Effector memory CD4-positive, alpha-beta T cell (primary cell): ENCODE measurements around the gene SF1.
A peak's percentile ranks its signal among the peaks of the same experiment; 100 is the strongest.

Source experiments
- DNase-seq, 3 donors: peaks; one replicate each; pipeline ENCODE4 v3.0.0-alpha.2; 2020
- H3K27ac ChIP-seq: 2 replicates; pipeline ENCODE4 v1.7.0; 2013; ENCODE audit warnings: mild to moderate bottlenecking, low read length, moderate library complexity; ENCODE audit not compliant: insufficient read depth, poor library complexity, severe bottlenecking
- H3K27me3 ChIP-seq: replicated peaks from 2 replicates; pipeline ENCODE4 v1.7.0; 2013; ENCODE audit warnings: mild to moderate bottlenecking, low read length; ENCODE audit not compliant: insufficient read depth, control insufficient read depth, poor library complexity, severe bottlenecking
- H3K36me3 ChIP-seq: 2 replicates; pipeline ENCODE4 v1.7.0; 2013; ENCODE audit warnings: mild to moderate bottlenecking, low read length, moderate library complexity; ENCODE audit not compliant: control insufficient read depth, insufficient read depth
- H3K4me1 ChIP-seq: 2 replicates; pipeline ENCODE4 v1.7.0; 2013; ENCODE audit warnings: low read length, mild to moderate bottlenecking; ENCODE audit not compliant: control insufficient read depth, insufficient read depth, poor library complexity, severe bottlenecking
- H3K4me3 ChIP-seq: 2 replicates; pipeline ENCODE4 v1.7.0; 2013; ENCODE audit warnings: low read length, low read depth, mild to moderate bottlenecking; ENCODE audit not compliant: insufficient read depth, poor library complexity, severe bottlenecking
- H3K9me3 ChIP-seq: 2 replicates; pipeline ENCODE4 v1.7.0; 2013; ENCODE audit warnings: mild to moderate bottlenecking, low read length, moderate library complexity; ENCODE audit not compliant: control insufficient read depth

Gene SF1

GRCh38 chr11:64754124-64754918, 24.0 kb downstream of the SF1 start:
- H3K27me3 ChIP-seq, result no peaks in the 10 kb centered on the region
- peaks cover 1% of the 10 kb centered on the region for H3K4me1 ChIP-seq

GRCh38 chr11:64753380-64754123, 24.8 kb downstream of the SF1 start:
- no peak for DNase-seq
- Histone ChIP-seq H3K9me3 (no peaks in the 10 kb centered on the region), H3K36me3 (peaks cover 6% of the 10 kb centered on the region), H3K27ac (no peak overlapping the region), H3K27me3 (no peaks in the 10 kb centered on the region), H3K4me3 (no peak overlapping the region), H3K4me1 (no peaks in the 10 kb centered on the region)

More at GRCh38 chr11:64754124-64754918, 24.0 kb downstream of the SF1 start:
- no peak overlapping the region for H3K27ac ChIP-seq
- no peak for DNase-seq
- peaks cover 6% of the 10 kb centered on the region for H3K36me3 ChIP-seq
- H3K4me3 ChIP-seq, result no peak overlapping the region
- H3K9me3 ChIP-seq, result no peaks in the 10 kb centered on the region

- H3K4me3 ChIP-seq, result no peak overlapping the region
These were observed 25.3 kb downstream of the SF1 start for GRCh38 chr11:64753019-64753379.

GRCh38 chr11:64752175-64752970, 26.0 kb downstream of the SF1 start:
- Histone ChIP-seq H3K36me3 (peaks cover 6% of the 10 kb centered on the region), H3K4me1 (no peaks in the 10 kb centered on the region), H3K4me3 (no peak overlapping the region), H3K27me3 (no peaks in the 10 kb centered on the region), H3K27ac (no peak overlapping the region), H3K9me3 (no peaks in the 10 kb centered on the region)
- DNase-seq, result no peak

More at GRCh38 chr11:64753019-64753379, 25.3 kb downstream of the SF1 start:
- Histone ChIP-seq H3K4me1 (no peaks in the 10 kb centered on the region), H3K27ac (no peak overlapping the region), H3K27me3 (no peaks in the 10 kb centered on the region), H3K36me3 (peaks cover 6% of the 10 kb centered on the region), H3K9me3 (no peaks in the 10 kb centered on the region)
- no peak for DNase-seq

- Histone ChIP-seq H3K27ac (no peak overlapping the region), H3K4me3 (no peak overlapping the region), H3K4me1 (no peaks in the 10 kb centered on the region), H3K36me3 (peaks cover 6% of the 10 kb centered on the region), H3K27me3 (no peaks in the 10 kb centered on the region), H3K9me3 (no peaks in the 10 kb centered on the region)
- no peak for DNase-seq
These were observed 26.8 kb downstream of the SF1 start for GRCh38 chr11:64751580-64751979.

- Histone ChIP-seq H3K9me3 (no peaks in the 10 kb centered on the region), H3K36me3 (peaks cover 6% of the 10 kb centered on the region), H3K27ac (no peak overlapping the region), H3K27me3 (no peaks in the 10 kb centered on the region), H3K4me3 (no peak overlapping the region), H3K4me1 (peaks cover 4% of the 10 kb centered on the region)
- no peak for DNase-seq
These were observed 27.2 kb downstream of the SF1 start for GRCh38 chr11:64751136-64751535.

GRCh38 chr11:64750361-64751054, 27.8 kb downstream of the SF1 start:
- peaks cover 9% of the 10 kb centered on the region for H3K4me1 ChIP-seq
- peaks cover 6% of the 10 kb centered on the region for H3K36me3 ChIP-seq
- DNase-seq, result no peak
- H3K27ac ChIP-seq, result no peak overlapping the region
- no peaks in the 10 kb centered on the region for H3K9me3 ChIP-seq
- H3K4me3 ChIP-seq, result no peak overlapping the region
- H3K27me3 ChIP-seq, result no peaks in the 10 kb centered on the region

GRCh38 chr11:64747961-64748665, 30.2 kb downstream of the SF1 start:
- H3K4me1 ChIP-seq, result peaks cover 13% of the 10 kb centered on the region
- no peak overlapping the region for H3K27ac ChIP-seq
- no peaks in the 10 kb centered on the region for H3K27me3 ChIP-seq
- DNase-seq, result no peak
- H3K36me3 ChIP-seq, result peaks cover 3% of the 10 kb centered on the region
- no peak overlapping the region for H3K4me3 ChIP-seq
- no peaks in the 10 kb centered on the region for H3K9me3 ChIP-seq

- Histone ChIP-seq H3K4me1 (peaks cover 24% of the 10 kb centered on the region), H3K9me3 (no peaks in the 10 kb centered on the region), H3K36me3 (peaks cover 4% of the 10 kb centered on the region), H3K27me3 (no peaks in the 10 kb centered on the region), H3K27ac (peak overlapping the region; percentile 98), H3K4me3 (no peak overlapping the region)
- no peak for DNase-seq
These were observed 31.9 kb downstream of the SF1 start for GRCh38 chr11:64746486-64746885.
